IMR-90 (cell line): ENCODE data around the gene ANO1. TPM values are rescaled to one million over a fixed set of nuclear protein-coding genes. Genes with fewer than 3 reads are reported as not detected.

Experiments
- ATAC-seq: fragments of 200-7000 bp; cut with Tn5 transposase; 2 replicates; pipeline ENCODE4 v1.9.1; 2020; ENCODE audit warnings: low read depth, mild to moderate bottlenecking, moderate library complexity
- BruUV-seq: library from RNA; stranded (reverse); fragments of 400-500 nt; replicated peaks from 2 replicates; lab custom pipeline; 2021; lab: Mats Ljungman, UMichigan
- CTCF ChIA-PET: fragments of 300-600 bp; formaldehyde crosslinking; extraction: SDS; loops from one replicate; lab custom pipeline; 2021; ENCODE audit warnings: antibody characterized with exemption; lab: Yijun Ruan, JAX
- POLR2A ChIA-PET: fragments of 300-600 bp; sonication (Branson Sonifier 250); formaldehyde crosslinking; loops from one replicate; lab custom pipeline; 2022; ENCODE audit warnings: antibody characterized with exemption; ENCODE audit not compliant: unreplicated experiment; lab: Charles Lee
- DNase-seq: peaks from one replicate; pipeline ENCODE4 v3.0.0; 2013
- H2AFZ ChIP-seq: replicated peaks from 2 replicates; pipeline ENCODE3; 2013; ENCODE audit warnings: low read length, mild to moderate bottlenecking; ENCODE audit not compliant: poor library complexity
- H2AK5ac ChIP-seq: 2 replicates; pipeline ENCODE4 v1.6.1; 2013; ENCODE audit warnings: low read depth, low read length, inconsistent platforms
- H2AK9ac ChIP-seq: replicated peaks from 2 replicates; pipeline ENCODE3; 2013; ENCODE audit warnings: mild to moderate bottlenecking, low read depth, low read length, moderate library complexity; ENCODE audit not compliant: poor library complexity
- H2BK120ac ChIP-seq: 2 replicates; pipeline ENCODE4 v1.6.1; 2013; ENCODE audit warnings: low read depth, low read length, inconsistent platforms
- H2BK15ac ChIP-seq: 3 replicates; pipeline ENCODE4 v1.6.1; 2013; ENCODE audit warnings: low read depth, low read length, inconsistent platforms
- H2BK20ac ChIP-seq: 2 replicates; pipeline ENCODE4 v1.6.1; 2013; ENCODE audit warnings: low read depth, mild to moderate bottlenecking, inconsistent platforms, low read length, moderate library complexity
- H2BK5ac ChIP-seq: 2 replicates; pipeline ENCODE4 v1.6.1; 2013; ENCODE audit warnings: mild to moderate bottlenecking, low read depth, low read length, inconsistent platforms; ENCODE audit not compliant: poor library complexity, severe bottlenecking
- H3K14ac ChIP-seq: replicated peaks from 2 replicates; pipeline ENCODE4 v1.6.1; 2013; ENCODE audit warnings: low read depth, low read length, inconsistent platforms
- H3K18ac ChIP-seq: 2 replicates; pipeline ENCODE4 v1.6.1; 2013; ENCODE audit warnings: low read depth, low read length, control low read depth
- H3K23ac ChIP-seq: 2 replicates; pipeline ENCODE4 v1.6.1; 2013; ENCODE audit warnings: low read depth, low read length, inconsistent platforms
- H3K27ac ChIP-seq: 2 replicates; pipeline ENCODE4 v1.5.1; 2013; ENCODE audit warnings: mild to moderate bottlenecking, control low read depth, low read length; ENCODE audit not compliant: insufficient read depth
- H3K27me3 ChIP-seq: 2 replicates; pipeline ENCODE4 v1.6.1; 2013; ENCODE audit warnings: low read length; ENCODE audit not compliant: control insufficient read depth, insufficient read depth
- H3K36me3 ChIP-seq: 2 replicates; pipeline ENCODE4 v1.6.1; 2013; ENCODE audit warnings: low read length, mixed read lengths; ENCODE audit not compliant: control insufficient read depth, insufficient read depth
- H3K4ac ChIP-seq: 2 replicates; pipeline ENCODE4 v1.6.1; 2013; ENCODE audit warnings: low read depth, low read length, inconsistent platforms
- H3K4me1 ChIP-seq: 2 replicates; pipeline ENCODE4 v1.6.1; 2013; ENCODE audit warnings: low read length, mixed read lengths; ENCODE audit not compliant: control insufficient read depth, insufficient read depth
- H3K4me2 ChIP-seq: 2 replicates; pipeline ENCODE4 v1.6.1; 2013; ENCODE audit warnings: low read depth, mild to moderate bottlenecking, control low read depth, low read length, moderate library complexity
- H3K4me3 ChIP-seq: 2 replicates; pipeline ENCODE4 v1.5.1; 2013; ENCODE audit warnings: low read depth, mild to moderate bottlenecking, control low read depth, low read length, moderate library complexity; ENCODE audit not compliant: insufficient read depth
- H3K56ac ChIP-seq: 2 replicates; pipeline ENCODE4 v1.6.1; 2013; ENCODE audit warnings: low read length, inconsistent platforms; ENCODE audit not compliant: insufficient read depth; ENCODE audit errors: extremely low read depth
- H3K79me1 ChIP-seq, 2 experiments: 2 replicates each; pipeline ENCODE4 v1.6.1; 2013; ENCODE audit warnings: low read length in 2 of 2, inconsistent platforms in 1 of 2, low read depth in 1 of 2
- H3K9ac ChIP-seq: 2 replicates; pipeline ENCODE4 v1.6.1; 2013; ENCODE audit warnings: low read depth, low read length, control low read depth
- H3K9me1 ChIP-seq: 2 replicates; pipeline ENCODE4 v1.6.1; 2013; ENCODE audit warnings: low read length, inconsistent platforms; ENCODE audit not compliant: insufficient read depth
- H3K9me3 ChIP-seq: 2 replicates; pipeline ENCODE4 v1.6.1; 2013; ENCODE audit warnings: low read length; ENCODE audit not compliant: control insufficient read depth, insufficient read depth
- H4K20me1 ChIP-seq: 2 replicates; pipeline ENCODE4 v1.6.1; 2013; ENCODE audit warnings: low read length, inconsistent platforms; ENCODE audit not compliant: insufficient read depth
- H4K5ac ChIP-seq: 2 replicates; pipeline ENCODE4 v1.6.1; 2013; ENCODE audit warnings: mild to moderate bottlenecking, low read depth, low read length, control low read depth
- H4K8ac ChIP-seq, 2 experiments: 2 replicates each; pipeline ENCODE4 v1.6.1; 2013; ENCODE audit warnings: low read depth in 2 of 2, low read length in 2 of 2, control low read depth in 1 of 2, inconsistent platforms in 1 of 2
- H4K91ac ChIP-seq: 2 replicates; pipeline ENCODE4 v1.6.1; 2013; ENCODE audit warnings: low read depth, low read length, inconsistent platforms; ENCODE audit not compliant: insufficient read depth
- BHLHE40 ChIP-seq: fragments of 150-350 bp; IDR thresholded peaks from 2 replicates; pipeline ENCODE4 v1.6.1; 2016; ENCODE audit warnings: mild to moderate bottlenecking, low read depth, low read length
- CEBPB ChIP-seq: IDR thresholded peaks from 2 replicates; pipeline ENCODE4 v1.6.1; 2012; ENCODE audit warnings: low read depth, low read length, improper control_type of control experiment
- CHD1 ChIP-seq: IDR thresholded peaks from 2 replicates; pipeline ENCODE4 v1.6.1; 2012; ENCODE audit warnings: low read depth, low read length, improper control_type of control experiment
- CTCF ChIP-seq: conservative IDR thresholded peaks from 2 replicates; pipeline ENCODE4 v1.5.1; 2012; ENCODE audit warnings: mild to moderate bottlenecking, low read depth, low read length, improper control_type of control experiment
- FOS ChIP-seq: fragments of 150-350 bp; IDR thresholded peaks from 2 replicates; pipeline ENCODE4 v1.6.1; 2016; ENCODE audit warnings: low read depth, low read length
- MAFK ChIP-seq: IDR thresholded peaks from 2 replicates; pipeline ENCODE4 v1.6.1; 2012; ENCODE audit warnings: low read depth, low read length, improper control_type of control experiment
- MAZ ChIP-seq: IDR thresholded peaks from 2 replicates; pipeline ENCODE4 v1.6.1; 2012; ENCODE audit warnings: low read depth, mild to moderate bottlenecking, low read length, improper control_type of control experiment, moderate library complexity, borderline replicate concordance
- MXI1 ChIP-seq: IDR thresholded peaks from 2 replicates; pipeline ENCODE4 v1.6.1; 2012; ENCODE audit warnings: low read depth, mild to moderate bottlenecking, low read length, moderate library complexity, borderline replicate concordance
- NFE2L2 ChIP-seq: fragments of 150-350 bp; IDR thresholded peaks from 2 replicates; pipeline ENCODE4 v1.6.1; 2016; ENCODE audit warnings: low read depth, mild to moderate bottlenecking, low read length
- POLR2A ChIP-seq: IDR thresholded peaks from 2 replicates; pipeline ENCODE4 v1.6.1; 2012; ENCODE audit warnings: mild to moderate bottlenecking, low read depth, low read length
- RAD21 ChIP-seq: IDR thresholded peaks from 2 replicates; pipeline ENCODE4 v1.6.1; 2012; ENCODE audit warnings: low read length, improper control_type of control experiment
- RCOR1 ChIP-seq: IDR thresholded peaks from 2 replicates; pipeline ENCODE4 v1.6.1; 2012; ENCODE audit warnings: mild to moderate bottlenecking, low read length, improper control_type of control experiment; ENCODE audit not compliant: insufficient replicate concordance
- RFX5 ChIP-seq: IDR thresholded peaks from 2 replicates; pipeline ENCODE4 v1.8.0; 2012; ENCODE audit warnings: low read depth, mild to moderate bottlenecking, low read length, moderate library complexity
- SMC3 ChIP-seq: fragments of 150-350 bp; IDR thresholded peaks from 2 replicates; pipeline ENCODE4 v1.6.1; 2016; ENCODE audit warnings: low read depth, mild to moderate bottlenecking, antibody characterized with exemption, low read length, moderate library complexity
- USF2 ChIP-seq: fragments of 150-350 bp; IDR thresholded peaks from 2 replicates; pipeline ENCODE4 v1.6.1; 2017; ENCODE audit warnings: mild to moderate bottlenecking, antibody characterized with exemption, low read length, low read depth
- WGBS, 2 experiments: methylation state at CpG; one replicate each; pipeline versions ENCODE4 v1.1.5 to v1.1.7; 2013; ENCODE audit warnings: missing lambda C conversion rate in 2 of 2; ENCODE audit not compliant: insufficient read length in 1 of 2; ENCODE audit errors: extremely low coverage in 2 of 2; 5-methylcytosine and 5-hydroxymethylcytosine counted together
- dilution Hi-C: fragments of 300-500 bp; cut with HindIII; formaldehyde crosslinking; loops from one replicate; pipeline ENCODE4 v1.14.3; 2018; ENCODE audit warnings: low sequenced_read_pairs; ENCODE audit not compliant: unreplicated experiment
- in situ Hi-C: fragments of 300-500 bp; cut with MboI; formaldehyde crosslinking; loops from 3 replicates; pipeline ENCODE4 v1.14.3; 2019; ENCODE audit warnings: low sequenced_read_pairs, inconsistent platforms, mixed read lengths
- intact Hi-C: fragments of 100-400 bp; cut with micrococcal nuclease; formaldehyde crosslinking; loops from 2 replicates; pipeline ENCODE4 v1.10.0; 2022
- polyA plus RNA-seq, 3 experiments: library from polyadenylated mRNA; depleted of rRNA; stranded (reverse); fragments of >200 nt; gene quantifications; 2 replicates each; pipeline ENCODE4 v1.2.3, GENCODE V29; 2012; ENCODE audit warnings: low replicate concordance in 1 of 3
- total RNA-seq: library from RNA; depleted of rRNA; stranded (reverse); fragments of >200 nt; gene quantifications from 2 replicates; pipeline ENCODE4 v1.2.3, GENCODE V29; 2012
- TF ChIP-seq, protein P1 (sequence below): fragments of 150-350 bp; IDR thresholded peaks from 2 replicates; pipeline ENCODE4 v1.6.1; 2016; ENCODE audit warnings: low read depth, mild to moderate bottlenecking, low read length, moderate library complexity, borderline replicate concordance

Gene ANO1
- total and polyA plus RNA-seq, 2 of the 4 experiments (the other 2 are of a cell fraction), result 4.1 to 10.7 TPM

GRCh38 chr11:70189622-70190021 lies 111.5 kb downstream of the ANO1 start:
- intact Hi-C loops (no loop called here), in situ Hi-C loops (loop anchor here (5.0 to 25.0 kb wide), 3 partner anchors 277 to 1077 kb away; no protein-coding TSS in a partner anchor), dilution Hi-C loops (no loop called here)
- no TSS peak for BruUV-seq
- Histone ChIP-seq H3K9ac (no peak overlapping the region), H3K36me3 (peaks cover 4% of the 10 kb centered on the region; the same call in 1 of the 2 replicates), H3K27ac (no peak overlapping the region), H2AK5ac (no peak overlapping the region), H2AK9ac (no peak overlapping the region), H3K14ac (no peak overlapping the region), H3K23ac (no peak overlapping the region), H3K56ac (no peak overlapping the region), H3K9me3 (no peaks in the 10 kb centered on the region), H2BK5ac (no peak overlapping the region), H2BK15ac (no peak overlapping the region), H4K91ac (no peak overlapping the region), H3K4ac (no peak overlapping the region), H3K18ac (no peak overlapping the region), H4K20me1 (peaks cover 3% of the 10 kb centered on the region; the same call in 1 of the 2 replicates), H3K4me2 (no peak overlapping the region), H4K8ac (no peak overlapping the region), H2BK20ac (no peak overlapping the region), H3K4me3 (no peak overlapping the region), H3K27me3 (no peaks in the 10 kb centered on the region), H4K5ac (no peak overlapping the region), H3K79me1 (no peaks in the 10 kb centered on the region), H2BK120ac (no peak overlapping the region), H3K4me1 (no peaks in the 10 kb centered on the region; the same call in 1 of the 2 replicates), H3K9me1 (peaks cover 9% of the 10 kb centered on the region; the same call in 1 of the 2 replicates), H2AFZ (no peak overlapping the region)
- ATAC-seq (no peak), DNase-seq (no peak)
- POLR2A ChIA-PET, result no interaction called here
- TF ChIP-seq BHLHE40 (no peak), POLR2A (no peak), MAZ (no peak), USF2 (no peak), SMC3 (no peak), CHD1 (no peak), RFX5 (no peak), NFE2L2 (no peak), CTCF (no peak), FOS (no peak), MXI1 (no peak), CEBPB (no peak), RCOR1 (no peak), MAFK (no peak), RAD21 (no peak)
- TF ChIP-seq, protein P1, sequence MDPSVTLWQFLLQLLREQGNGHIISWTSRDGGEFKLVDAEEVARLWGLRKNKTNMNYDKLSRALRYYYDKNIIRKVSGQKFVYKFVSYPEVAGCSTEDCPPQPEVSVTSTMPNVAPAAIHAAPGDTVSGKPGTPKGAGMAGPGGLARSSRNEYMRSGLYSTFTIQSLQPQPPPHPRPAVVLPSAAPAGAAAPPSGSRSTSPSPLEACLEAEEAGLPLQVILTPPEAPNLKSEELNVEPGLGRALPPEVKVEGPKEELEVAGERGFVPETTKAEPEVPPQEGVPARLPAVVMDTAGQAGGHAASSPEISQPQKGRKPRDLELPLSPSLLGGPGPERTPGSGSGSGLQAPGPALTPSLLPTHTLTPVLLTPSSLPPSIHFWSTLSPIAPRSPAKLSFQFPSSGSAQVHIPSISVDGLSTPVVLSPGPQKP, result no peak
- CTCF ChIA-PET, result no interaction called here
- WGBS, 2 experiments, result 92% methylated on average over 8 of the region's 11 CpGs; no CpG with 5 or more reads in 1 of the 2 experiments
